GM12878 (cell line): ENCODE data around the gene TDRD12. TPM values are rescaled to one million over a fixed set of nuclear protein-coding genes. Genes with fewer than 3 reads are reported as not detected.

ENCODE experiments used
- ATAC-seq: fragments of 200-7000 bp; cut with Tn5 transposase; 3 replicates; pipeline ENCODE4 v1.9.1; 2020; ENCODE audit warnings: mild to moderate bottlenecking, moderate library complexity
- BruUV-seq: library from RNA; stranded (reverse); fragments of 400-500 nt; replicated peaks from 2 replicates; lab custom pipeline; 2021; lab: Mats Ljungman, UMichigan
- CTCF ChIA-PET: fragments of 300-600 bp; sonication (Branson Sonifier 250); formaldehyde crosslinking; extraction: SDS; loops from one replicate; lab custom pipeline; 2021; ENCODE audit warnings: inconsistent platforms; lab: Yijun Ruan, JAX
- POLR2A ChIA-PET: fragments of 350-600 bp; formaldehyde crosslinking; extraction: SDS; loops from one replicate; lab custom pipeline; 2021; ENCODE audit warnings: inconsistent platforms; lab: Charles Lee
- RAD21 ChIA-PET: fragments of 300-600 bp; sonication (Branson Sonifier 250); formaldehyde crosslinking; loops from one replicate; lab custom pipeline; 2023; ENCODE audit warnings: antibody characterized with exemption; ENCODE audit not compliant: unreplicated experiment; lab: Charles Lee
- SMC1A ChIA-PET: fragments of 300-600 bp; sonication (Branson Sonifier 250); formaldehyde crosslinking; loops from one replicate; lab custom pipeline; 2023; ENCODE audit not compliant: unreplicated experiment, uncharacterized antibody; lab: Charles Lee
- DNase-seq: peaks from one replicate; pipeline ENCODE4 v3.0.0-alpha.2; 2011; ENCODE audit warnings: low read depth, low spot score
- FAIRE-seq: peaks from 3 replicates; lab custom pipeline; 2011; peaks lifted over from hg19 to GRCh38; lab: Jason Lieb, UNC
- H2AFZ ChIP-seq: 2 replicates; pipeline ENCODE4 v1.6.0; 2011; ENCODE audit warnings: low read depth, low read length, control low read depth; ENCODE audit not compliant: control insufficient read depth
- H3K27ac ChIP-seq: 2 replicates; pipeline ENCODE4 v1.5.1; 2011; ENCODE audit warnings: control low read depth; ENCODE audit not compliant: control insufficient read depth, insufficient read depth
- H3K27me3 ChIP-seq, 2 experiments: replicated peaks in 1 of 2; 2 replicates each; pipeline versions ENCODE4 v1.6.0 to v1.6.1; 2011; ENCODE audit warnings: low read length in 1 of 2; ENCODE audit not compliant: control insufficient read depth in 2 of 2, insufficient read depth in 2 of 2
- H3K36me3 ChIP-seq, 2 experiments: 2 replicates each; pipeline ENCODE4 v1.5.1; 2011; ENCODE audit warnings: low read length in 1 of 2; ENCODE audit not compliant: control insufficient read depth in 2 of 2, insufficient read depth in 2 of 2
- H3K4me1 ChIP-seq: 2 replicates; pipeline ENCODE4 v1.6.1; 2011; ENCODE audit warnings: mild to moderate bottlenecking, low read length, moderate library complexity, mixed read lengths; ENCODE audit not compliant: control insufficient read depth, insufficient read depth
- H3K4me2 ChIP-seq: 2 replicates; pipeline ENCODE4 v1.6.0; 2011; ENCODE audit warnings: control low read depth; ENCODE audit not compliant: control insufficient read depth, insufficient read depth
- H3K4me3 ChIP-seq: fragments of 200-600 bp; sonication (generic); 2 replicates; pipeline ENCODE4 v1.5.1; 2016
- H3K79me2 ChIP-seq: 2 replicates; pipeline ENCODE4 v1.6.0; 2011; ENCODE audit warnings: low read length; ENCODE audit not compliant: control insufficient read depth, insufficient read depth
- H3K9ac ChIP-seq: 2 replicates; pipeline ENCODE4 v1.8.0; 2011; ENCODE audit warnings: low read length, control low read depth, mixed read lengths; ENCODE audit not compliant: control insufficient read depth, insufficient read depth
- H3K9me3 ChIP-seq: replicated peaks from 3 replicates; pipeline ENCODE4 v1.5.1; 2011; ENCODE audit warnings: mild to moderate bottlenecking, low read length; ENCODE audit not compliant: control insufficient read depth, insufficient read depth
- H4K20me1 ChIP-seq: 2 replicates; pipeline ENCODE4 v1.6.0; 2011; ENCODE audit not compliant: control insufficient read depth, insufficient read depth
- IRF3 ChIP-seq: fragments of 450-650 bp; IDR thresholded peaks from 2 replicates; pipeline ENCODE4 v1.6.1; 2014; ENCODE audit warnings: mild to moderate bottlenecking
- ZNF274 ChIP-seq: IDR thresholded peaks from one replicate; pipeline ENCODE4 v1.8.0; 2011; ENCODE audit not compliant: insufficient read length, insufficient read depth
- ZNF592 ChIP-seq: fragments of 450-650 bp; IDR thresholded peaks from 2 replicates; pipeline ENCODE4 v1.6.1; 2017; ENCODE audit warnings: mild to moderate bottlenecking, moderate library complexity
- WGBS: methylation state at CpG from one replicate; pipeline ENCODE4 v1.1.6; 2016; ENCODE audit warnings: low lambda C conversion rate; ENCODE audit not compliant: insufficient replicate concordance, insufficient coverage; ENCODE audit errors: missing lambda C conversion rate; 5-methylcytosine and 5-hydroxymethylcytosine counted together
- in situ Hi-C: fragments of 300-500 bp; cut with MboI; formaldehyde crosslinking; loops from 9 replicates; pipeline ENCODE4 v1.14.3; 2018; ENCODE audit warnings: mixed read lengths
- intact Hi-C: fragments of 100-400 bp; cut with micrococcal nuclease; formaldehyde crosslinking; loops from one replicate; pipeline ENCODE4 v1.14.2; 2022; ENCODE audit not compliant: unreplicated experiment
- polyA plus RNA-seq, 11 experiments: library from polyadenylated mRNA; depleted of rRNA in 4 of 11; unstranded in 6 of 11; stranded (reverse) in 5 of 11; fragments of >200 nt; fragmentation: Nextera tagmentation in 4 of 11; fragmentation: Illumina TruSeq in 1 of 11; extraction: Ambion mirVana in 4 of 11; extraction: Trizol in 1 of 11; gene quantifications; 1 replicate in 1 of 11; 2 replicates in 10 of 11; pipeline versions ENCODE4 v1.2.1 to v1.2.3, GENCODE V29; 2011 to 2016; ENCODE audit warnings: inconsistent platforms in 2 of 11, missing spikeins in 2 of 11, low read depth in 1 of 11
- total RNA-seq, 4 experiments: library from RNA; depleted of rRNA in 3 of 4; stranded (reverse); fragments of >200 nt in 3 of 4; fragmentation: Illumina TruSeq in 1 of 4; extraction: Trizol in 1 of 4; gene quantifications; 2 replicates each; pipeline versions ENCODE4 v1.2.1 to v1.2.3, GENCODE V29; 2013 to 2021

TDRD12 gene
- total and polyA plus RNA-seq, 10 of the 15 experiments (the other 5 are each of a cell fraction or from before 2014, with no cell fraction given), result 0.08 to 0.15 TPM; not detected in 8

GRCh38 chr19:32808236-32808635 lies 88.7 kb downstream of the TDRD12 start (continued):
- TF ChIP-seq ZNF592 (no peak), ZNF274 (no peak)

GRCh38 chr19:32809254-32809653 lies 89.7 kb downstream of the TDRD12 start:
- ATAC-seq, result no peak; the same call in 1 of the 3 replicates
- POLR2A ChIA-PET, result interaction anchor here (0.9 kb wide), 1 partner anchor 10 kb away, joined by 3 read pairs; no protein-coding TSS in a partner anchor

More at GRCh38 chr19:32809254-32809653, 89.7 kb downstream of the TDRD12 start:
- H2AFZ ChIP-seq, result peak overlapping the region; percentile 44
- 38% methylated on average over 5 of the region's 5 CpGs for WGBS
- H3K4me3 ChIP-seq, result no peak overlapping the region
- ChIA-PET CTCF (no interaction called here), SMC1A (interaction anchor here (0.6 kb wide), 1 partner anchor 87 kb away, joined by 3 read pairs; no protein-coding TSS in a partner anchor), RAD21 (no interaction called here)
- H3K9ac ChIP-seq, result no peak overlapping the region
- no TSS peak for BruUV-seq
- H3K4me2 ChIP-seq, result no peak overlapping the region; the same call in 1 of the 2 replicates
- no peaks in the 10 kb centered on the region for H3K36me3 ChIP-seq
- no peaks in the 10 kb centered on the region for H3K79me2 ChIP-seq
- H3K4me1 ChIP-seq, result peaks cover 6% of the 10 kb centered on the region
- no peak overlapping the region for H3K27ac ChIP-seq
- H4K20me1 ChIP-seq, result no peaks in the 10 kb centered on the region
- H3K9me3 ChIP-seq, result no peaks in the 10 kb centered on the region
- H3K27me3 ChIP-seq, result no peaks in the 10 kb centered on the region
- in situ Hi-C loops (no loop called here), intact Hi-C loops (no loop called here)
- DNase-seq (no peak), FAIRE-seq (no peak)
- TF ChIP-seq IRF3, result no peak
